Measurements from ENCODE around the gene ZSCAN2.

GRCh38 chr15:84661001-84661400 is 60.2 kb downstream of the ZSCAN2 start:
- no peak for TF ChIP-seq CTCF (IDR thresholded peaks at IDR 0.05)
- no peak for TF ChIP-seq POLR2A (IDR thresholded peaks at IDR 0.05)
- no peak for TF ChIP-seq POLR2AphosphoS5 (IDR thresholded peaks at IDR 0.05)

Data from prostate gland (tissue), 2 donors.